ENCODE data around the gene KIAA0232. TPM values are rescaled to one million over a fixed set of nuclear protein-coding genes. Genes with fewer than 3 reads are reported as not detected.

KIAA0232 gene
- total and polyA plus RNA-seq, 12 donors = 12.8 to 89.6 (median 70.9) TPM

DNA sequence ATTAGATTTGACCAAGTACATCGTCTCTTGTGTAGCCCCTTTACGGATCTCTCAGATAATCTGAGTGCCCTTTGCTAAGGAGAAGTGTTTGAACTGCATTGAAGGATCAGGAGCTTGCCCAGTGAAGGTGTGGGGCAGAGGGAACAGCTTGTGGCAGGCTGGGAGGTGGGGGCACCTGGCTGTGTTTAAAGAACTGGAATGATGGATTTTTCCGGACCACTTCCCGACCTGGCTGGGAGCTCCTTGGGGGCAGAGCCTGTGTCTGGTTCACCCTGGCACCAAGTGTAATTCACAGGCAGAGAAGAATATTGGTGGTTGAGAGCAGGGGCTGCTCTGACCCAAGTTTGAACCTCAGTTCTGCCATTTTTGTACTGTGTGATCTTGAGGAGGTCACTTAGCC lies 145.6 kb downstream of the KIAA0232 start:
- Histone ChIP-seq H3K9me3 (no peaks in the 10 kb centered on the region), H3K27ac (peak overlapping the region in 1 of 10 donors; percentile 91), H3K36me3 (peaks cover 0 to 35% (median 12%) of the 10 kb centered on the region in 9 donors), H3K4me1 (peaks cover 3 to 95% (median 48%) of the 10 kb centered on the region in 9 donors), H3K4me3 (no peak overlapping the region), H3K27me3 (no peaks in the 10 kb centered on the region)
- intact Hi-C loops (cut with DNase I) = no loop called here
- TF ChIP-seq CTCF (IDR thresholded peaks at IDR 0.05) = no peak
- ATAC-seq (no peak), DNase-seq (no peak)
- WGBS, 2 donors = 86 to 92% methylated on average over 4 of the region's 4 CpGs

DNA sequence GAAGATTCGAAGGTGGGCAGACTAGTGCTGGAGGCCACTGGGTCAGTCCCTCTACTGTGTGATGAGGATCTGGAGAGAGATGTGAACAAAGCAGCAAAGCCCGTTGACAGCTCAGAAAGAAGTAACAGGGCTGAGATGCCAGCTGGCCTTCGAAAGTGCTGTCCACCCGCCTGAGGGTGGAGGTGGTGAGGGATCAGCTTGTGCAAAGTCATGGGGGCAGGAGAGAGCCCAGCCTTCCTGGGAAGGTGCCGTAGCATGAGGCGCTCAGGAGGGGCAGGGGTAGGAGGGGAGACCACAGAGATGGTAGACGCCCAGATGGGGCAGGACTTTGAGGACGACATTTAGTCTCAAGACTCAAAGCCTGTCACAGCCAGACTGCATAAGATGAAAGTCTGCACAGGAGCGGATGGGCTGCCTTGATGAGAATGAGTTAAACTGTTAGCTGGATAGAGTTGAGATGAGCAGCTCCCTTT lies 146.8 kb downstream of the KIAA0232 start:
- H3K27ac ChIP-seq = peak overlapping the region in 3 of 10 donors; percentile 18 to 91 (median 50)
- intact Hi-C loops (cut with DNase I) = no loop called here
- H3K27me3 ChIP-seq = no peaks in the 10 kb centered on the region
- no peak for TF ChIP-seq CTCF (IDR thresholded peaks at IDR 0.05)
- H3K4me3 ChIP-seq = no peak overlapping the region
- peaks cover 0 to 22% (median 2%) of the 10 kb centered on the region in 9 donors for H3K36me3 ChIP-seq
- DNase-seq (no peak), ATAC-seq (peak in 6 of 8 donors; percentile 12 to 69 (median 54))
- peaks cover 3 to 85% (median 44%) of the 10 kb centered on the region in 9 donors for H3K4me1 ChIP-seq
- 50 to 56% methylated on average over 9 of the region's 9 CpGs for WGBS, 2 donors
- H3K9me3 ChIP-seq = no peaks in the 10 kb centered on the region

GRCh38 chr4:6929812-6930464 lies 147.4 kb downstream of the KIAA0232 start:
- no peak overlapping the region for H3K4me3 ChIP-seq
- no peak for TF ChIP-seq CTCF (IDR thresholded peaks at IDR 0.05)
- no peaks in the 10 kb centered on the region for H3K27me3 ChIP-seq
- 66 to 67% methylated on average over 15 of the region's 15 CpGs for WGBS, 2 donors
- DNase-seq = no peak
- ATAC-seq = peak in 1 of 8 donors; percentile 2
- H3K4me1 ChIP-seq = peaks cover 3 to 79% (median 38%) of the 10 kb centered on the region in 9 donors
- no peaks in the 10 kb centered on the region for H3K9me3 ChIP-seq
- intact Hi-C loops (cut with DNase I) = no loop called here
- H3K36me3 ChIP-seq = peaks cover 0 to 16% (median 0%) of the 10 kb centered on the region in 9 donors
- peak overlapping the region in 3 of 10 donors; percentile 18 to 91 (median 50) for H3K27ac ChIP-seq

DNA sequence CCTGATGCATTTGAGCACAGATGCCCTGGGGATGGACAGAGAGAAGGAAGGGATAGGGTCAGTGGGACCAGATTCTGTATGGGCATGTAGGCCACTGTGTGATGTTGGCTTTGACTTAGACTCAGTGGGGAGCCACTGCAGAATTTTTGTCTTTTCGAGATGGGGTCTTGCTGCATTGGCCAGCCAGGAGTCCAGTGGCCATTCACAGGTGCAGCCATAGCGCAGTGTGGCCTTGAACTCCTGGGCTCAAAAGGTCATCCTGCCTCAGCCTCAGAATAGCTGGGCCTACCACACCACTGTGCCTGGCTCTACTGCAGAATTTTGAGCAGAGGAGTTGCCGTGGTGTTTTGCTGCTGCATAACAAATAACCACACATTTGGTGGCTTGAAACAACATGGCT lies 149.9 kb downstream of the KIAA0232 start:
- Histone ChIP-seq H3K4me1 (peaks cover 3 to 70% (median 27%) of the 10 kb centered on the region in 9 donors), H3K27ac (peak overlapping the region in 1 of 10 donors; percentile 14), H3K9me3 (no peaks in the 10 kb centered on the region), H3K4me3 (no peak overlapping the region), H3K36me3 (peaks cover 0 to 14% (median 0%) of the 10 kb centered on the region in 9 donors), H3K27me3 (no peaks in the 10 kb centered on the region)
- 91 to 98% methylated on average over 3 of the region's 3 CpGs for WGBS, 2 donors
- intact Hi-C loops (cut with DNase I) = no loop called here
- ATAC-seq = no peak
- no peak for TF ChIP-seq CTCF (IDR thresholded peaks at IDR 0.05)
- DNase-seq = no peak

Data from heart right ventricle (tissue), 16 donors.